Measurements from ENCODE around the gene NEURL3.
"Not testable (repeated sequence)": the region's sequence is repeated elsewhere in the genome, so short reads cannot be mapped to it uniquely, and the experiment has no call there.

Gene NEURL3

DNA sequence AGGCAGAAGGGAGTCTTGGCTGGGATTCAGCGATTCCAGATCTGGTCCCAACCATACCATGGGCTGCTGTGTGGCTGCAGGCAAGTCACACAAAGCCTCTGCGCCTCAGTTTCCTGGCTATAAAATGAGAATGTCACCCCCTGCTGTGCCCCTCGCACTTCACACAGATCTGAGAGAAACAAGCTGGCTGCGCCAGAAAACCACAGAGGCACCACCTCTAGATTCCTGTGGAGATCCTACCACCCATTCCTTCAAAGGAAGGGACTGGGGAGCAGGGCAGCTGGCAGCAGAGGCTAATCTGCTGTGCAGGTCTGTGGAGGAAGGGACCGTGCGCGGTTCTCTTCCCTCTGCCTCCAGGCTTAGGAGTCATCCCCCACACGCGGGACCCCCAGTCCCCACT, 19.8 kb downstream of the NEURL3 start:
- no peak for DNase-seq (ENCODE audit: low read depth)

DNA sequence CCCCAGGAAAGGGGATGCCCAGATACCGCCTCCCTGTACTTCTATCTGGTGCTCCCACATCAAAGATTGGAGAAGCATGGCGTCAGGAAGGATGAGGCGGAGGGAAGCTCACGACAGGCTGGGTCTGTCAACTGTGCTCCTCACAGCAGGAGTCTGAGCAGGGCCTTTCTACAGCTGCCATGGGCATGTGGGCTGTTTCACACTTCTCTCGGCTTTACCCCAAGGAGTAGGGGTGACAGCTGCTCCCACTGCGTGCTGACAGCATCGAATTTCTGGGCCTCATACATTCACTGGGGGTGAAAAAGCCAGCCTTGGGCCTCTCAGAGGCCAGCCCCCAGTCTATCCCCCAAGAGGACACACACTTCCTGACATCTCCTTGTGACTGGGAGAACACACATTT, 21.1 kb downstream of the NEURL3 start:
- DNase-seq (ENCODE audit: low read depth), result no peak

DNA sequence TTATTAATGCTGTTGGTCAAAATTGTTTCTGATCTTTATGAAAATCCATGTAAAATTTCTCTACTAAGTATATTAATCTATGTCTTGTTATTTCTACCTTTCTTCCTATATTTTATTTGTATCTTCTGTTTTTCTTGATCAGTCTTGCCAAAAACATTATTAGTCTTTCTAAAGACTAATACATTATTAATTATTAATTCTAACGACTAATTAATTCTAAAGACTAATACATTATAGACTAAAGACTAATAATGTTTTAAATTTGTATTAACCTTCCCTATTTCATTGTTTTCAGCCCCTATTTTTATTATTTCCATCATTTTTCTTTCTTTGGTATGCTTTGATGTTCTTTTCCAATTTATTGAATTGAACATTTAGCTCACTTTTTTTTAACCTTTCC, 27.7 kb downstream of the NEURL3 start:
- no peak for DNase-seq (ENCODE audit: low read depth)

DNA sequence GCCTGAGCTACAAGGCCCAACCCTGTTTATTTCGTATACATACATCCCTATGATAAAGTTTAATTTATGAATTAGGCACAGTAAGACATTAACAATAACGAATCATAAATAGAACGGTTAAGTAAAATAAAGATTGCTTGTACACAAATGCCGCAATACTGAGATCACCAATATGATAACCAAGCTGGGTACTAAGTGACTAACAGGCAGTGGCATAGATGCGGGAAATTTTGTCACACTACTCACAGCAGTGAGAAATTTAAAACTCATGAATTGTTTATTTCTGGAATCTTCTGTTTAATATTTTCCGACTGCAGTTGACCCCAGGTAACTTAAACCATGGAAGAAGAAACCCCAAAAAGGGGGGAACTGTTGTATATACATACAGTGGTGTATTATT, 33.4 kb downstream of the NEURL3 start:
- DNase-seq (ENCODE audit: low read depth), result no peak

DNA sequence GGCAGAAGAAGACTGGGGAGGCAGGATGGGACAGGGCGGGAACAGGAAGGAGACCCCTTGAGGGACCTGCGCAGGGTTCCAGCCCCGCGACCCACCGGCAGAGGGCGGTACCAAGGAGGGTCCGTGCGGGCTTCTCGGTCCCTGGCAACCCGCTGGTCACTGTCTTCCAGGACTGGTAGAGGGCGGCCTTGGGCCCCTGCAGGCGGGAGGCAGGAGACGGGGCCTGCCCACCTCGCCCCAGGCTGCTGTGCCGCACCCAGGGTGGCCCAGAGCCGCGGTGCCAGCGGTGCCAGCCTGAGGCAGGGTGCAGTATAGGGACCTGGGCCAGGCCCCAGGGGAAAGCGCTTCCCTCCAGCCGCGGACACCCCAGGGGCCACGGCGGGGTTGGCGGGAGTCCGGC, 34.5 kb downstream of the NEURL3 start:
- DNase-seq (ENCODE audit: low read depth), result peak; percentile 22

DNA sequence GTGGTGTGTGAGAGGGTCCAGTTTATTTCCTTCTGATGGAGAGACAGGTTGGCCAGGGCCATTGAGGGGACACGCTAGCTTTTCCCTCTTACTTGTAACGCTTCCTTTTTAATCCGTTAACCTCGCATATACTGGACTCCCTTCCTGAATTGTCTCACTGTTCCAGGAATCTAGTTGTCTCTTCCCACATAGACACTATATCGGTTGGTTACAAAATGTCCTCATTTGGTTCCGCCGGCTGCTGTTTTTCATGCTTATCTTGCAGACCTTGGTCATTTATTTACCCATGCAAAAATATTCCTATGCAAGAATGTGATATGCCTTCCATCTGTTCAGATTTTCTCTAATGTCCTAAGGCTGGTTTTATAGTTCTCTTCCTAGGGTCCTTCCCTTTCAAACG, 35.0 kb downstream of the NEURL3 start:
- no peak for DNase-seq (ENCODE audit: low read depth)

DNA sequence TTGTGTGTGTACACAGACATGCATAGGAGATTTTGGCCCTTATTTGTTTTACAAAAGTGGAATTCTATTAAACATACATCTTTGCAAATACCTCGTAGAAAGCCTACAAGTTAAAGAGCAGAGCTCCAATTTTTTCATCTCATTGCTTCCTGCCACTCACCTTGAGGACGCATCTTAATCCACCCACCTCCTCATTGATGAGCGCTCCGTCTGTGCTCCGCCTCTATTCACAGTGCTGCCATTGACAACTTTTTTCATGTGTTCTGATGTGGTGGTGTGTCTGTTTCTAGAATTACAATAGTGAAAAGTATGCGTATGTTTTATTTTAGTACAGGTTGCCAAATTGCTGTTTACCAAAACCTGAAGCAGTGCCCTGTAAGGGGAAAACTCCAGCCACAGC, 36.3 kb downstream of the NEURL3 start:
- DNase-seq (ENCODE audit: low read depth), result no peak

DNA sequence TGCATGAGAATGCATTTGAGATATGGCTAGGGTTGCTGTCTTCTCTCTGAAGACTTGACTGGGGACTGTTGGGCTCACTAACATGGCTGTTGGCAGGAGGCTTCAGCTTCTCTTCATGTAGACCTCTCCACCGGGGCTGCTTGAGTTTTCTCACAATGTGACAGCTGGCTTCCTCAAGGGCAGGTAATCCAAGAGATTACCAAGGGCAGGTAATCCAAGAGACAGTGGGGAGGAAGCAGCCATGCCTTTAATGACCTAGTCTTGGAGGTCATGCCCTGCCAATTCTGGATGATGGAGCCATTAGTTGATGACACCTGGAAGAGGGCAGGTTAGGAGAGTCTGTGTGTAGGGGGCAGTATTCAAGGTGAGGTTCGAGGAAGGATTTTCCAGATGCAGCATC, 40.5 kb downstream of the NEURL3 start:
- no peak for DNase-seq (ENCODE audit: low read depth)

DNA sequence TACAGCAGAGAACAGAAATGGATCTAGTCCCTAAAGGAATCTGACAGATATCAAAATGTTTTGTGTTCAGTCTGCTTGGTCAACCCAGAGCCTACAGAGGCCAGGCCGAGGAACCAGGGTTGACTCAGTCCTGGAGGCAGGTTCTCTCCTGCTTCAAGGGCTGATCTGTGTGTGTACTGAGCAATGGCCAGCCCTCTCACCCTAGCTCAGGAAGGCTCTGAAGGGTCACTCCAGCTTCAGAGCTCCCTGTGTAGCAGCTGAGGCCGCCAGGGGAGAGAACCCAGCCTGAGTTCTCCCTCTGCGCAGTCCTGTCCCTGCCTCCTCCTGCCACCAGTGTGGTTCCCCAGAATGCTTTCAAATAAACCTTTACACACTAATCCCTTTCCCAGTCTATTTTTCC, 41.1 kb downstream of the NEURL3 start:
- DNase-seq (ENCODE audit: low read depth), result no peak

DNA sequence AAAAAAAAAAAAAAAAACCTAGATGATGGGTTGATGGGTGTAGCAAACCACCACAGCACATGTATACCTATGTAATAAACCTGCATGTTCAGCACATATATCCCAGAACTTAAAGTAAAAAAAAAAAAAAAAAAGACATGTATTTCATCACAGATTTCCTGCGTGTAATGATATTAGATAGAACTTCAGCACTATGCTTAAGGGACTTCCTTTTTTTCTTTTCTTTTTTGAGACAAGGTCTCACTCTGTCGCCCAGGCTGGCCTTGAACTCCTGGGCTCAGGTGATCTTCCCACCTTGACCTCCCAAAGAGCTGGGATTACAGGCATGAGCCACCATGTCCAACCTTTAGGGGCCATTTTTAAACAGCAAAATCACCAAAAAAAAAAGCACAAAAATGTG, 42.0 kb downstream of the NEURL3 start:
- no peak for DNase-seq (ENCODE audit: low read depth)

DNA sequence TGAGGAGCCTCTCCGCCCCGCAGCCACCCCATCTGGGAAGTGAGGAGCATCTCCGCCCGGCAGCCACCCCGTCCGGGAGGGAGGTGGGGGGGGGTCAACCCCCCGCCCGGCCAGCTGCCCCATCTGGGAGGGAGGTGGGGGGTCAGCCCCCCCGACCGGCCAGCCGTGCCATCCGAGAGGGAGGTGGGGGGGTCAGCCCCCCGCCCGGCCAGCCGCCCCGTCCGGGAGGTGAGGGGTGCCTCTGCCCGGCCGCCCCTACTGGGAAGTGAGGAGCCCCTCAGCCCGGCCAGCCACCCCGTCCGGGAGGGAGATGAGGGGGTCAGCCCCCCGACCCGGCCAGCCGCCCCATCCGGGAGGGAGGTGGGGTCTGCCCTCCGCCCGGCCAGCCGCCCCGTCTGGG, 43.5 kb downstream of the NEURL3 start:
- not testable (repeated sequence) for DNase-seq (ENCODE audit: low read depth)

DNA sequence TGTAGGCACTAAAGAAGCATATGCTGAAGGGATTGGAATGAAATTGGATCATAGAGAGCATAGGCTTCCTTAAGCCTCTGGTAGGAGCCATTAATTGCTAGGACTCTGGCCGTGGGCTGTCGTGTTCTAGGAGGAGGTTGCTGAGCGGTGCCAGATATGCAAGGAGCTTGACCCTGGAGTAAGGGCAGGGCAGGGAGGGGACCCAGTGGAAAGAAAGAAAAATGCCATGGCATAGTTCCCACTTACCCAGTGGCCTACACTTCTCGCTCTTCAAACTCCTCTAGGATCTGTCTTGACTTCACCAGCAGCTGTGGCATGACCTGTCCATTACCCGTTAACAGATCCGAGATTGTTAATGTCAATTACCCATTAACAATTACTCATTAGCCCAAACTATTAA, 53.1 kb downstream of the NEURL3 start:
- DNase-seq (ENCODE audit: low read depth), result no peak

DNA sequence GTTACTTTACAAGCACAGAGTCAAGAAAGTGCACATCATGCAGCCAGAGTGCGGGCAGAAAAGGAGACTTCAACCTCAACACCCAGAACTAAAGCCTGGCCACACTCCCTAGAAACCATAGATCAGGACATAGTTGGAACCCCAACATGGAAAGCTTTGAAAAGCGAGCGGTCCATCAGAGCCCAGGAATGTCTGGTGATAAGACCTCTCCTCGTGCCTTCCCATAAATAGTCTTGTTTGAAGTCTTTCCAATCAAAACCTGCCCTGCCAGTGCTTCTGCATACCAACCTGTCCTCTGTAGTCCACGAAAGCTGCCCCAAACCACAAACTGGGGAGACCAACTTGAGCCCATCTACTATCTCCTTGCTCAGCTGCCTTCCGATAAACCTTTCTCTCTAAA, 55.5 kb downstream of the NEURL3 start:
- DNase-seq (ENCODE audit: low read depth), result no peak

DNA sequence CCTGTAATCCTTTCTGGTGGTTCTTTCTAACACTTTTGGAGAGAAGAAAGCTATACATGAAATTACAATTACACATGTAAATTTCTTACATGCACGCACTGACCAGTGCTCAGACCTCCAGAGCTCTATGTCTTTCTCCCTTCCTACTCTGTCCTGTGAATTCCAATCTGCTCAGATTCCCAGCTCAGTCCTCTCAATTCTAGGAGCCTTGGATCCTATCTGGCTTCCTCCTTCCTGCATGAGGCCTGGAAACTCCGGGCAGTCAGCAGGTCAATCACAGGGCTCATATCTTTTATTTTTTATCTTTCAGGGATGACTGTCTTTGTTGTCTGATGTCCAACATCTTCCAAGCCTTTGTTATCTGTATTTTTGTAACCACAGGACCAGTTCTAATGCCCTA, 56.0 kb downstream of the NEURL3 start:
- DNase-seq (ENCODE audit: low read depth), result no peak

DNA sequence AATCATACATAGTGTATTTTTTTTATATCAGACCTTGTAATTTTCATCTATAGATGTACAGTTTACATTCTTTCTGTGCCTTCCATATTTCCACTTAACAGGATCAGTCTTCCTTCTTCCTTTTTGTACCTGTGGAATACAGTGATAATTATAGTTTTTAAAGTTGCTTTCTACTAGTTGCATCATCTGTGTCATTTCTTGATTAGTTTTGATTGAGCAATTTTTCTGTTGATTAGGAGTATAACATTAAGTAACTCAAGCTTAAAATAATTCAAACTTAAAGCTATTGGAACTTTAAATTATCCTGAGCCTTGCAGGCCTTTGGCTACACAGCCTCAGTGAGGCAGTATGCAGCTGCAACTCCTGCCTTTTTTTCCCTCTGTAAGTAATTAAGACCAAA, 57.4 kb downstream of the NEURL3 start:
- DNase-seq (ENCODE audit: low read depth), result no peak

Measured in stimulated activated CD4-positive, alpha-beta T cell treated with anti-CD3 and anti-CD28 coated beads, Interleukin-2, amount 100 ng/mL, for 4 hours (primary cell).